OCI-LY1 (cell line): ENCODE data around the gene PLPPR2.

Experiments
- H2AFZ ChIP-seq: fragments of 200-600 bp; sonication (generic), shearing (Covaris generic); 2 replicates; pipeline ENCODE4 v1.6.0; 2014; ENCODE audit warnings: antibody characterized with exemption, mild to moderate bottlenecking, low read length
- H3F3A ChIP-seq: fragments of 200-600 bp; sonication (generic), shearing (Covaris generic); 2 replicates; pipeline ENCODE4 v1.6.0; 2014; ENCODE audit warnings: mild to moderate bottlenecking, antibody characterized with exemption, low read length, moderate library complexity; ENCODE audit not compliant: insufficient read depth
- H3K27ac ChIP-seq: fragments of 200-600 bp; sonication (generic); 2 replicates; pipeline ENCODE4 v1.5.1; 2014; ENCODE audit warnings: low read length, mixed run types, mild to moderate bottlenecking, low read depth; ENCODE audit not compliant: poor library complexity, severe bottlenecking
- H3K27me3 ChIP-seq: fragments of 200-600 bp; sonication (generic); 2 replicates; pipeline ENCODE4 v1.6.0; 2014; ENCODE audit warnings: antibody characterized with exemption, mild to moderate bottlenecking, low read length, moderate library complexity; ENCODE audit not compliant: insufficient read depth
- H3K36me3 ChIP-seq: fragments of 200-600 bp; sonication (generic); 2 replicates; pipeline ENCODE4 v1.6.1; 2014; ENCODE audit warnings: mild to moderate bottlenecking, antibody characterized with exemption, low read length, moderate library complexity, mixed read lengths; ENCODE audit not compliant: insufficient read depth
- H3K4me1 ChIP-seq: fragments of 200-600 bp; sonication (generic); 2 replicates; pipeline ENCODE4 v1.5.1; 2014; ENCODE audit warnings: mild to moderate bottlenecking, low read length, moderate library complexity; ENCODE audit not compliant: insufficient read depth, severe bottlenecking
- H3K4me2 ChIP-seq: fragments of 200-600 bp; sonication (generic), shearing (Covaris generic); 2 replicates; pipeline ENCODE4 v1.6.1; 2014; ENCODE audit warnings: low read length
- H3K4me3 ChIP-seq: fragments of 200-600 bp; sonication (generic); 2 replicates; pipeline ENCODE4 v1.5.1; 2014; ENCODE audit warnings: low read length, low read depth, mild to moderate bottlenecking, mixed read lengths; ENCODE audit not compliant: poor library complexity, severe bottlenecking
- H3K79me2 ChIP-seq: fragments of 200-600 bp; shearing (Covaris generic); 2 replicates; pipeline ENCODE4 v1.6.1; 2016; ENCODE audit warnings: mixed run types, low read length, mixed read lengths; ENCODE audit not compliant: insufficient read depth
- H3K9ac ChIP-seq: fragments of 200-600 bp; sonication (generic), shearing (Covaris generic); 2 replicates; pipeline ENCODE4 v1.6.1; 2014; ENCODE audit warnings: mild to moderate bottlenecking, low read length, mixed read lengths
- H3K9me2 ChIP-seq: fragments of 200-600 bp; sonication (generic), shearing (Covaris generic); 2 replicates; pipeline ENCODE4 v1.6.1; 2014; ENCODE audit warnings: low read depth, mild to moderate bottlenecking, low read length, mixed read lengths
- H3K9me3 ChIP-seq: fragments of 200-600 bp; shearing (Covaris generic); 2 replicates; pipeline ENCODE4 v1.6.1; 2014; ENCODE audit warnings: low read length, mixed read lengths
- H4K20me1 ChIP-seq: fragments of 200-600 bp; sonication (generic), shearing (Covaris generic); 2 replicates; pipeline ENCODE4 v1.6.0; 2016; ENCODE audit warnings: mild to moderate bottlenecking, low read length; ENCODE audit not compliant: insufficient read depth
- EZH2 ChIP-seq: fragments of 200-600 bp; sonication (generic), shearing (Covaris generic); IDR thresholded peaks from 2 replicates; pipeline ENCODE4 v1.8.0; 2017; ENCODE audit warnings: borderline replicate concordance, mixed run types, mild to moderate bottlenecking, antibody characterized with exemption, low read length, moderate library complexity, mixed read lengths
- TF ChIP-seq, protein P1 (sequence below): fragments of 200-600 bp; sonication (generic), shearing (Covaris generic); IDR thresholded peaks from 2 replicates; pipeline ENCODE4 v1.5.1; 2017; ENCODE audit warnings: mild to moderate bottlenecking, antibody characterized with exemption, low read length, moderate library complexity, mixed read lengths

The PLPPR2 gene

GRCh38 chr19:11361771-11362731 is 6.8 kb downstream of the PLPPR2 start:
- no peaks in the 10 kb centered on the region for H3K36me3 ChIP-seq
- no peaks in the 10 kb centered on the region for H4K20me1 ChIP-seq
- no peaks in the 10 kb centered on the region for H3K9me3 ChIP-seq
- H2AFZ ChIP-seq = no peak overlapping the region
- no peaks in the 10 kb centered on the region for H3K9me2 ChIP-seq
- no peaks in the 10 kb centered on the region for H3K79me2 ChIP-seq
- TF ChIP-seq, protein P1, sequence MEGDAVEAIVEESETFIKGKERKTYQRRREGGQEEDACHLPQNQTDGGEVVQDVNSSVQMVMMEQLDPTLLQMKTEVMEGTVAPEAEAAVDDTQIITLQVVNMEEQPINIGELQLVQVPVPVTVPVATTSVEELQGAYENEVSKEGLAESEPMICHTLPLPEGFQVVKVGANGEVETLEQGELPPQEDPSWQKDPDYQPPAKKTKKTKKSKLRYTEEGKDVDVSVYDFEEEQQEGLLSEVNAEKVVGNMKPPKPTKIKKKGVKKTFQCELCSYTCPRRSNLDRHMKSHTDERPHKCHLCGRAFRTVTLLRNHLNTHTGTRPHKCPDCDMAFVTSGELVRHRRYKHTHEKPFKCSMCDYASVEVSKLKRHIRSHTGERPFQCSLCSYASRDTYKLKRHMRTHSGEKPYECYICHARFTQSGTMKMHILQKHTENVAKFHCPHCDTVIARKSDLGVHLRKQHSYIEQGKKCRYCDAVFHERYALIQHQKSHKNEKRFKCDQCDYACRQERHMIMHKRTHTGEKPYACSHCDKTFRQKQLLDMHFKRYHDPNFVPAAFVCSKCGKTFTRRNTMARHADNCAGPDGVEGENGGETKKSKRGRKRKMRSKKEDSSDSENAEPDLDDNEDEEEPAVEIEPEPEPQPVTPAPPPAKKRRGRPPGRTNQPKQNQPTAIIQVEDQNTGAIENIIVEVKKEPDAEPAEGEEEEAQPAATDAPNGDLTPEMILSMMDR = no peak
- no peak for TF ChIP-seq EZH2
- H3K9ac ChIP-seq = no peak overlapping the region
- H3K27ac ChIP-seq = no peak overlapping the region
- no peak overlapping the region for H3K4me2 ChIP-seq
- H3F3A ChIP-seq = no peaks in the 10 kb centered on the region
- no peaks in the 10 kb centered on the region for H3K27me3 ChIP-seq
- no peaks in the 10 kb centered on the region for H3K4me1 ChIP-seq
- no peak overlapping the region for H3K4me3 ChIP-seq

GRCh38 chr19:11363881-11364280 is 8.6 kb downstream of the PLPPR2 start:
- no peaks in the 10 kb centered on the region for H3F3A ChIP-seq
- H4K20me1 ChIP-seq = no peaks in the 10 kb centered on the region
- H3K4me2 ChIP-seq = no peak overlapping the region
- H3K9ac ChIP-seq = no peak overlapping the region
- H3K36me3 ChIP-seq = peaks cover 3% of the 10 kb centered on the region; the same call in 1 of the 2 replicates
- H3K9me3 ChIP-seq = no peaks in the 10 kb centered on the region
- H3K79me2 ChIP-seq = no peaks in the 10 kb centered on the region
- no peaks in the 10 kb centered on the region for H3K27me3 ChIP-seq
- H3K9me2 ChIP-seq = no peaks in the 10 kb centered on the region
- no peak overlapping the region for H2AFZ ChIP-seq
- no peak for TF ChIP-seq EZH2
- TF ChIP-seq, protein P1 = no peak
- H3K27ac ChIP-seq = no peak overlapping the region
- H3K4me3 ChIP-seq = no peak overlapping the region
- no peaks in the 10 kb centered on the region for H3K4me1 ChIP-seq

GRCh38 chr19:11364296-11364904 is 9.2 kb downstream of the PLPPR2 start:
- Histone ChIP-seq H3F3A (no peaks in the 10 kb centered on the region), H3K4me1 (no peaks in the 10 kb centered on the region), H3K27me3 (no peaks in the 10 kb centered on the region), H3K36me3 (peaks cover 3% of the 10 kb centered on the region; the same call in 1 of the 2 replicates), H3K27ac (no peak overlapping the region), H3K79me2 (no peaks in the 10 kb centered on the region), H3K9me3 (no peaks in the 10 kb centered on the region), H3K4me2 (no peak overlapping the region), H3K4me3 (no peak overlapping the region), H3K9me2 (no peaks in the 10 kb centered on the region), H3K9ac (no peak overlapping the region), H2AFZ (no peak overlapping the region), H4K20me1 (no peaks in the 10 kb centered on the region)
- TF ChIP-seq EZH2 = no peak
- TF ChIP-seq, protein P1 = no peak
